Nucleus accumbens (tissue), 56 donors: Measurements from ENCODE around the gene FBXW2.
A peak's percentile ranks its signal among the peaks of the same experiment; 100 is the strongest.

Source experiments
- DNase-seq, 56 donors: peaks; one replicate each; lab custom pipeline; 2025; lab: John Stamatoyannopoulos, UW

The FBXW2 gene

GRCh38 chr9:120716483-120716882 lies 76.7 kb downstream of the FBXW2 start:
- DNase-seq = no peak

- DNase-seq = peak in 21 of 56 donors; percentile 10 to 49 (median 27)
Measured at GRCh38 chr9:120715389-120715924, 77.8 kb downstream of the FBXW2 start.

GRCh38 chr9:120714846-120715388 lies 78.3 kb downstream of the FBXW2 start:
- DNase-seq = no peak

- peak; percentile 74 to 100 (median 98) for DNase-seq
Measured at GRCh38 chr9:120714088-120714845, 78.9 kb downstream of the FBXW2 start, which contains the start of gene MEGF9. TSS of gene MEGF9 (minus strand) at chr9:120714470. CDS start at chr9:120714358, 112 bp downstream.

- peak in 19 of 56 donors; percentile 19 to 53 (median 35) for DNase-seq
Measured at GRCh38 chr9:120713257-120714087, 79.7 kb downstream of the FBXW2 start.

GRCh38 chr9:120712539-120713031 lies 80.6 kb downstream of the FBXW2 start:
- no peak for DNase-seq

- no peak for DNase-seq
Measured at GRCh38 chr9:120711841-120712538, 81.2 kb downstream of the FBXW2 start.

GRCh38 chr9:120711354-120711753 lies 81.9 kb downstream of the FBXW2 start:
- no peak for DNase-seq

- peak in 12 of 56 donors; percentile 10 to 55 (median 24) for DNase-seq
Measured at GRCh38 chr9:120710110-120710981, 82.9 kb downstream of the FBXW2 start.

- no peak for DNase-seq
Measured at GRCh38 chr9:120708526-120709224, 84.5 kb downstream of the FBXW2 start.

- DNase-seq = no peak
Measured at GRCh38 chr9:120707170-120707569, 86.0 kb downstream of the FBXW2 start.
